Omental fat pad (tissue), 4 donors: ENCODE measurements around the gene ADGRD1. TPM values are rescaled to one million over a fixed set of nuclear protein-coding genes. Genes with fewer than 3 reads are reported as not detected.

ENCODE experiments used
- ATAC-seq: fragments of 150-250 bp; one replicate; pipeline ENCODE4 v1.9.1; 2016; ENCODE audit warnings: mild to moderate bottlenecking, moderate library complexity; ENCODE audit not compliant: low FRiP score
- DNase-seq: peaks from one replicate; pipeline ENCODE4 v3.0.0-alpha.2; 2019; ENCODE audit warnings: low spot score
- CTCF ChIP-seq, 3 donors: fragments of 450-650 bp; IDR thresholded peaks; one replicate each; pipeline ENCODE4 v1.5.1; 2016 to 2017; ENCODE audit warnings: antibody characterized with exemption in 3 of 3, mild to moderate bottlenecking in 3 of 3, moderate library complexity in 2 of 3
- total RNA-seq, 4 donors: library from RNA; depleted of rRNA; stranded (reverse); fragments of >200 nt; gene quantifications; one replicate each; pipeline ENCODE4 v1.1.0, GENCODE V29; 2016

ADGRD1 gene
- total RNA-seq, 4 donors from 2014 or later, result 34.3 to 98.6 (median 52.4) TPM

GRCh38 chr12:131009595-131010395, 56.1 kb downstream of the ADGRD1 start:
- TF ChIP-seq CTCF (IDR thresholded peaks at IDR 0.05), result no peak
- no peak for DNase-seq
- no peak for ATAC-seq

- ATAC-seq, result no peak
- no peak for TF ChIP-seq CTCF (IDR thresholded peaks at IDR 0.05)
- no peak for DNase-seq
Observed at GRCh38 chr12:131010396-131011131, 56.9 kb downstream of the ADGRD1 start.

GRCh38 chr12:131011165-131012079, 57.7 kb downstream of the ADGRD1 start:
- ATAC-seq (no peak), DNase-seq (no peak)
- no peak for TF ChIP-seq CTCF (IDR thresholded peaks at IDR 0.05)

GRCh38 chr12:131012279-131013069, 58.8 kb downstream of the ADGRD1 start:
- DNase-seq (no peak), ATAC-seq (no peak)
- no peak for TF ChIP-seq CTCF (IDR thresholded peaks at IDR 0.05)

- no peak for DNase-seq
- ATAC-seq, result no peak
- no peak for TF ChIP-seq CTCF (IDR thresholded peaks at IDR 0.05)
Observed at GRCh38 chr12:131013118-131013517, 59.4 kb downstream of the ADGRD1 start.

GRCh38 chr12:131014343-131014742, 60.6 kb downstream of the ADGRD1 start:
- DNase-seq, result no peak

More at GRCh38 chr12:131014343-131014742, 60.6 kb downstream of the ADGRD1 start:
- no peak for TF ChIP-seq CTCF (IDR thresholded peaks at IDR 0.05)
- ATAC-seq, result no peak
